Putamen (tissue), 1 donor: ENCODE data around the gene CEMP1.

Source experiments
- DNase-seq: peaks from one replicate; pipeline ENCODE4 v3.0.0-alpha.2; 2016; ENCODE audit warnings: low spot score

Gene CEMP1

DNA sequence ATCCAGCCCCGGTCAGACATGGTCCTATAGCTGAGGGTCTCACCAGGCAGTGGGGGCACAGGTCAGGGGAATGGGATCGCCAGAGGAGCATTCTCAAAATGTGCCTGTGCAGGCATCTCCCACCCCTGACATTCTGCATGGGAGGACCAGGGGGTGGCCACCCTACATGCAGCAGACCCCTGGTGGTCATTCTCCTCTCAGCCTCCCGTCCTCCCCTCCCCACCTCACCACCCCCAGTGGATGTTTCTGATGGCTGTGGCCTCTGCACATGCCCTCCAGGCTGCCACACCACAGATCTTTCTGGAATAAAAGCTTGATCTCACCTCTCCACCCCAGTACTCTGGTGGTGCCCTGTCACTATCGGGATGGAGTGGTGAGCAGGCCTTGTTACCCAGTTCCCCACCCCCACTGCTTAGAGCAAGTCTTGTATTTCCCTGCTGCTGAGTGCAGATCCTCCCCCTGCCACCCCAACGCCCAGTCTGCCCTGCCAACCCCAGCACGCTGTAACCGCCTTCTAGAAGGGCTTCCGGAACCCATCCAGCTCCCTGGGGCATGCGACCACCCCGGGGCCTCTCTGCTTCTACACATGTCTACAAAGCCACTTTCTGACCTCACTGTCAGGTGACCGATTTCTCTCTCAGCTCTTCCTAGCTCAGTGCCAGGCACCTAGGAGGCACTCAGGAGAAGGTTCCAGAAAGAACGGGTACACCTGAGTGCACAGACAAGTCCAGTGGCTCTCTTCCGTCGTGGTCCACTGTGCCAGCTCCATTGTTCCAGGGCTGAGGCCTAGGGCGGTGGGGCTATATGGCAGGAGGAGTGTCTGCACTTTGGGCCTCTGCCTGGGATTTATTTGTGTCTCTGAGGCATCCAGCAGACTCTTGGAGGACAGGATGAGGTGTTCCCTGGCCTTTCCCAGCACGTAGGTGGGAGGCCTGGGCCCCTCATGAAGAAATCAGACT, 47.0 kb downstream of the CEMP1 start:
- no peak for DNase-seq

GRCh38 chr16:2482708-2483534, 48.3 kb downstream of the CEMP1 start:
- DNase-seq = peak; percentile 65

- DNase-seq = no peak
Observed at GRCh38 chr16:2482249-2482648, 49.0 kb downstream of the CEMP1 start.

DNA sequence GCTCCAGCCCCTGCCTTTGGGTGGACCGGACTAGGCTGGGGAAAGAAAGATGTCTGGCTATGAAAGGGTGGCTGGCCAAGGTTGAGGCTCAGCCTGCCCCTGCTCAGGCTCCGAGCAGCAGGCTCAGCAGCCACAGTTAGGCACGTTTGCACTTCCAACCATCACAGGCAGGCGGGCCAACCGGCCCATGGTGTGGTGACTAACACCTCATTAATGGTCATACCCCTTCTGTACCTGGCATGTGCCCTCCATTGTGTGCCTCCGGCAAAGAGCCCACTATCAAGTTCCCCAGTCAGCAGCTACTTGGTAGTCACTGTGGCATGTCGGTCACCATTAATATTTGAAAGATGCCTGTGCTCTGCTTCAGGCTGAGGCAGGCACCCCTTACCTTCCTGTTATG, 49.5 kb downstream of the CEMP1 start:
- no peak for DNase-seq

GRCh38 chr16:2480948-2481347, 50.3 kb downstream of the CEMP1 start:
- DNase-seq = no peak
